K562 (cell line): ENCODE data around the gene ABI3BP. TPM values are rescaled to one million over a fixed set of nuclear protein-coding genes. Genes with fewer than 3 reads are reported as not detected.

Experiments
- ATAC-seq: fragments of 200-7000 bp; cut with Tn5 transposase; 3 replicates; pipeline ENCODE4 v1.9.1; 2020; ENCODE audit warnings: moderate library complexity
- BruUV-seq: library from RNA; stranded (reverse); fragments of 400-500 nt; replicated peaks from 2 replicates; lab custom pipeline; 2021; lab: Mats Ljungman, UMichigan
- CTCF ChIA-PET: fragments of 300-600 bp; formaldehyde crosslinking; extraction: SDS; loops from one replicate; lab custom pipeline; 2021; ENCODE audit warnings: low intra/inter-chr PET ratio; lab: Yijun Ruan, JAX
- POLR2A ChIA-PET: fragments of 300-600, 350-650 bp; sonication (Branson Sonifier 250); formaldehyde crosslinking; extraction: SDS; loops from one replicate; lab custom pipeline; 2021; ENCODE audit warnings: antibody characterized with exemption, inconsistent platforms; lab: Yijun Ruan, JAX
- DNase-seq, 4 experiments: peaks; one replicate each; pipeline versions ENCODE4 v3.0.0 to v3.0.0-alpha.2; 2011 to 2018; ENCODE audit warnings: low spot score in 3 of 4, mixed read lengths in 3 of 4; ENCODE audit errors: extremely low read depth in 1 of 4
- FAIRE-seq: peaks from 2 replicates; lab custom pipeline; 2011; peaks lifted over from hg19 to GRCh38; lab: Jason Lieb, UNC
- H2AFZ ChIP-seq: 2 replicates; pipeline ENCODE4 v1.6.0; 2011; ENCODE audit warnings: low read depth, low read length, control low read depth, inconsistent platforms
- H3K27ac ChIP-seq: fragments of 200-600 bp; 3 replicates; pipeline ENCODE4 v1.8.0; 2011; ENCODE audit warnings: low read depth, mild to moderate bottlenecking, control low read depth, inconsistent platforms, low read length, moderate library complexity, mixed read lengths; ENCODE audit errors: extremely low read depth
- H3K27me3 ChIP-seq, 2 experiments: fragments of 300-600 bp in 1 of 2; 2 replicates in 1 of 2; 3 replicates in 1 of 2; pipeline versions ENCODE4 v1.6.0 to v1.8.0; 2011; ENCODE audit warnings: inconsistent platforms in 2 of 2, low read length in 2 of 2, mild to moderate bottlenecking in 1 of 2, mixed read lengths in 1 of 2, moderate library complexity in 1 of 2; ENCODE audit not compliant: control insufficient read depth in 2 of 2, insufficient read depth in 2 of 2
- H3K36me3 ChIP-seq: fragments of 300-600 bp; 3 replicates; pipeline ENCODE4 v1.8.0; 2011; ENCODE audit warnings: mild to moderate bottlenecking, low read length, inconsistent platforms; ENCODE audit not compliant: control insufficient read depth, insufficient read depth
- H3K4me1 ChIP-seq, 2 experiments: fragments of 200-600 bp in 1 of 2; replicated peaks in 1 of 2; 2 replicates in 1 of 2; 3 replicates in 1 of 2; pipeline versions ENCODE4 v1.5.1 to v1.8.0; 2011; ENCODE audit warnings: inconsistent platforms in 2 of 2, low read length in 2 of 2, mild to moderate bottlenecking in 1 of 2, mixed read lengths in 1 of 2, moderate library complexity in 1 of 2; ENCODE audit not compliant: control insufficient read depth in 2 of 2, insufficient read depth in 2 of 2
- H3K4me2 ChIP-seq: 2 replicates; pipeline ENCODE4 v1.6.1; 2011; ENCODE audit warnings: low read length, control low read depth, inconsistent platforms, mixed read lengths; ENCODE audit not compliant: insufficient read depth
- H3K4me3 ChIP-seq: fragments of 200-600 bp; sonication (generic), shearing (Covaris generic); 2 replicates; pipeline ENCODE4 v1.5.1; 2016; ENCODE audit warnings: control low read depth, inconsistent platforms
- H3K79me2 ChIP-seq: fragments of 200-600 bp; 3 replicates; pipeline ENCODE4 v1.8.0; 2011; ENCODE audit warnings: low read length, inconsistent platforms; ENCODE audit not compliant: control insufficient read depth, insufficient read depth
- H3K9ac ChIP-seq, 2 experiments: 2 replicates each; pipeline versions ENCODE4 v1.6.0 to v1.6.1; 2011; ENCODE audit warnings: low read depth in 2 of 2, low read length in 2 of 2, control low read depth in 1 of 2, inconsistent platforms in 1 of 2, mild to moderate bottlenecking in 1 of 2, mixed read lengths in 1 of 2; ENCODE audit not compliant: insufficient read depth in 1 of 2
- H3K9me1 ChIP-seq: one replicate; pipeline ENCODE4 v1.6.0; 2011; ENCODE audit warnings: inconsistent platforms, mild to moderate bottlenecking, low read length, moderate library complexity; ENCODE audit not compliant: control insufficient read depth, insufficient read depth
- H3K9me3 ChIP-seq: replicated peaks from 2 replicates; pipeline ENCODE4 v1.5.1; 2011; ENCODE audit warnings: low read depth, low read length, inconsistent platforms; ENCODE audit not compliant: control insufficient read depth, insufficient read depth
- H4K20me1 ChIP-seq: replicated peaks from 2 replicates; pipeline ENCODE4 v1.6.1; 2011; ENCODE audit warnings: low read length, inconsistent platforms, mixed read lengths; ENCODE audit not compliant: control insufficient read depth, insufficient read depth
- BRF2 ChIP-seq: IDR thresholded peaks from 3 replicates; pipeline ENCODE4 v1.6.1; 2011; ENCODE audit warnings: borderline replicate concordance, mild to moderate bottlenecking; ENCODE audit not compliant: insufficient read length, insufficient read depth
- CBFA2T3 ChIP-seq: fragments of 450-650 bp; IDR thresholded peaks from 2 replicates; pipeline ENCODE4 v1.6.1; 2017
- CBX1 ChIP-seq: sonication (generic); IDR thresholded peaks from 2 replicates; pipeline ENCODE4 v1.6.1; 2016; ENCODE audit warnings: antibody characterized with exemption, low read depth, mild to moderate bottlenecking
- EP400 ChIP-seq: fragments of 450-650 bp; IDR thresholded peaks from 2 replicates; pipeline ENCODE4 v1.6.1; 2017; ENCODE audit warnings: antibody characterized with exemption, mild to moderate bottlenecking, moderate library complexity
- FOXJ3 ChIP-seq: sonication (generic); formaldehyde crosslinking; IDR thresholded peaks from 2 replicates; pipeline ENCODE4 v1.4.0; 2020; ENCODE audit warnings: mild to moderate bottlenecking, missing genetic modification reagents
- FOXO4 ChIP-seq: fragments of 450-650 bp; formaldehyde crosslinking; IDR thresholded peaks from 2 replicates; pipeline ENCODE4 v1.4.0; 2020; ENCODE audit warnings: mild to moderate bottlenecking, moderate library complexity
- JUN ChIP-seq, 2 experiments: sonication (generic) in 1 of 2; formaldehyde crosslinking in 1 of 2; IDR thresholded peaks; 2 replicates each; pipeline versions ENCODE4 v1.6.1 to v1.8.0; 2012 to 2022; ENCODE audit warnings: borderline replicate concordance in 2 of 2, mild to moderate bottlenecking in 2 of 2, improper control_type of control experiment in 1 of 2, low read depth in 1 of 2, low read length in 1 of 2, missing genetic modification reagents in 1 of 2
- POLR2AphosphoS2 ChIP-seq: IDR thresholded peaks from 2 replicates; pipeline ENCODE4 v1.6.1; 2012; ENCODE audit warnings: low read length, improper control_type of control experiment
- SAP30 ChIP-seq: fragments of 200-600 bp; sonication (generic); IDR thresholded peaks from 2 replicates; pipeline ENCODE4 v1.6.1; 2012; ENCODE audit warnings: borderline replicate concordance, low read depth, mild to moderate bottlenecking, moderate library complexity, low read length, control low read depth, inconsistent platforms; ENCODE audit not compliant: insufficient read depth, poor library complexity, severe bottlenecking
- TRIM28 ChIP-seq: fragments of 450-650 bp; IDR thresholded peaks from 2 replicates; pipeline ENCODE4 v1.6.1; 2017
- ZBTB12 ChIP-seq: fragments of 250-450 bp; sonication (Bioruptor Pico); IDR thresholded peaks from 2 replicates; pipeline ENCODE4 v1.4.0; 2020
- ZNF143 ChIP-seq: sonication (generic); formaldehyde crosslinking; IDR thresholded peaks from 2 replicates; pipeline ENCODE4 v1.9.0; 2022; ENCODE audit warnings: mild to moderate bottlenecking, missing genetic modification reagents
- ZNF263 ChIP-seq: sonication (generic); formaldehyde crosslinking; IDR thresholded peaks from 2 replicates; pipeline ENCODE4 v1.8.0; 2022; ENCODE audit warnings: mild to moderate bottlenecking, missing genetic modification reagents, borderline replicate concordance
- ZNF274 ChIP-seq: IDR thresholded peaks from 2 replicates; pipeline ENCODE4 v1.6.1; 2011; ENCODE audit warnings: low read depth, mild to moderate bottlenecking, low read length, moderate library complexity, borderline replicate concordance
- ZNF584 ChIP-seq: fragments of 200-800 bp; sonication (Bioruptor generic); IDR thresholded peaks from 2 replicates; pipeline ENCODE4 v1.6.1; 2016; ENCODE audit warnings: low read depth, mild to moderate bottlenecking, missing genetic modification characterization, missing compliant biosample characterization
- ZNF639 ChIP-seq, 2 experiments: fragments of 200-800 bp in 1 of 2; sonication (Bioruptor generic) in 1 of 2; sonication (generic) in 1 of 2; formaldehyde crosslinking in 1 of 2; IDR thresholded peaks in 1 of 2; conservative IDR thresholded peaks in 1 of 2; 2 replicates each; pipeline versions ENCODE4 v1.5.0 to v1.6.1; 2016 to 2020; ENCODE audit warnings: missing compliant biosample characterization in 1 of 2, missing genetic modification characterization in 1 of 2, missing genetic modification reagents in 1 of 2
- WGBS: fragments of 100-300 bp; shearing (Covaris generic); methylation state at CpG from one replicate; pipeline ENCODE4 v1.1.6; 2016; ENCODE audit warnings: low coverage, mixed read lengths; ENCODE audit not compliant: insufficient coverage; ENCODE audit errors: missing lambda C conversion rate; 5-methylcytosine and 5-hydroxymethylcytosine counted together
- in situ Hi-C: fragments of 300-500 bp; cut with MboI; formaldehyde crosslinking; loops from 4 replicates; pipeline ENCODE4 v1.15.0; 2018; ENCODE audit warnings: inconsistent platforms, mixed read lengths
- intact Hi-C: fragments of 100-400 bp; cut with micrococcal nuclease; formaldehyde crosslinking; loops from 2 replicates; pipeline ENCODE4 v1.14.2; 2022
- polyA plus RNA-seq, 8 experiments: library from polyadenylated mRNA; depleted of rRNA in 4 of 8; stranded (reverse) in 5 of 8; unstranded in 3 of 8; fragments of >200 nt; fragmentation: Nextera tagmentation in 2 of 8; fragmentation: Illumina TruSeq in 1 of 8; extraction: Ambion mirVana in 2 of 8; extraction: Trizol in 1 of 8; gene quantifications; 2 replicates each; pipeline versions ENCODE4 v1.2.1 to v1.2.3, GENCODE V29; 2011 to 2014; ENCODE audit warnings: inconsistent platforms in 1 of 8, missing spikeins in 1 of 8
- total RNA-seq, 7 experiments: library from RNA; depleted of rRNA in 6 of 7; stranded (reverse); fragments of >200 nt in 6 of 7; fragmentation: Illumina TruSeq in 2 of 7; extraction: Trizol in 2 of 7; gene quantifications; 2 replicates each; pipeline versions ENCODE4 v1.2.1 to v1.2.3, GENCODE V29; 2011 to 2021; ENCODE audit warnings: low replicate concordance in 1 of 7

Gene ABI3BP
- total and polyA plus RNA-seq, 9 of the 15 experiments (the other 6 are each of a cell fraction or from before 2014, with no cell fraction given), result 0.01 to 0.24 (median 0.06) TPM; not detected in 5

GRCh38 chr3:100891827-100892226, 101.4 kb downstream of the ABI3BP start:
- Histone ChIP-seq H3K4me2 (no peak overlapping the region), H3K4me3 (no peak overlapping the region), H3K27ac (no peak overlapping the region), H3K9me1 (no peaks in the 10 kb centered on the region), H2AFZ (no peak overlapping the region), H3K79me2 (no peaks in the 10 kb centered on the region), H3K36me3 (no peaks in the 10 kb centered on the region), H4K20me1 (no peaks in the 10 kb centered on the region), H3K27me3 (0 out of 5 replicates have a peak, but pooled peaks cover 0 to 2% of the 10 kb centered on the region in 2 experiments), H3K4me1 (no peaks in the 10 kb centered on the region), H3K9me3 (no peaks in the 10 kb centered on the region), H3K9ac (no peak overlapping the region)
- ATAC-seq, result no peak
- ChIA-PET POLR2A (no interaction called here), CTCF (no interaction called here)
- intact Hi-C loops (loop anchor here (5.0 kb wide), 1 partner anchor 305 kb away; no protein-coding TSS in a partner anchor), in situ Hi-C loops (no loop called here)
- WGBS, result 0% methylated on average over 5 of the region's 5 CpGs
- DNase-seq, result no peak
- no peak for FAIRE-seq
- BruUV-seq, result no TSS peak
- TF ChIP-seq ZNF274 (no peak), EP400 (no peak), CBX1 (no peak), CBFA2T3 (no peak), ZNF263 (CRISPR knock-in tag) (no peak), ZNF584 (CRISPR knock-in tag) (no peak), BRF2 (no peak), ZNF143 (CRISPR knock-in tag) (no peak), TRIM28 (no peak), SAP30 (no peak), ZBTB12 (CRISPR knock-in tag) (no peak), FOXJ3 (CRISPR knock-in tag) (no peak), POLR2AphosphoS2 (no peak), FOXO4 (CRISPR knock-in tag) (no peak), ZNF639 (CRISPR knock-in tag; conservative IDR thresholded peaks at IDR 0.05 in 1 of 2, IDR thresholded peaks at IDR 0.05 in 1 of 2) (no peak), JUN (IDR thresholded peaks at IDR 0.05; ENCODE audit: borderline replicate concordance, low read depth, low read length) (no peak), JUN (CRISPR knock-in tag; IDR thresholded peaks at IDR 0.05; ENCODE audit: borderline replicate concordance) (no peak)
